ENCODE data around the gene JMJD8.

JMJD8 gene

GRCh38 chr16:637081-638018, 46.8 kb downstream of the JMJD8 start:
- no peak for DNase-seq

GRCh38 chr16:636206-637080, 47.7 kb downstream of the JMJD8 start, which contains the start of gene METTL26:
Gene METTL26, minus strand, starts transcription at chr16:636305. Its CDS starts 15 bp downstream, at chr16:636290.
- peak; percentile 68 for DNase-seq

GRCh38 chr16:635573-636205, 48.4 kb downstream of the JMJD8 start:
- no peak for DNase-seq

GRCh38 chr16:634996-635395, 49.1 kb downstream of the JMJD8 start:
- DNase-seq: no peak

- DNase-seq: no peak
These were observed 50.0 kb downstream of the JMJD8 start for GRCh38 chr16:634051-634670.

- no peak for DNase-seq
These were observed 50.6 kb downstream of the JMJD8 start for GRCh38 chr16:633336-634050.

GRCh38 chr16:632486-633335, 51.4 kb downstream of the JMJD8 start:
- DNase-seq: no peak

GRCh38 chr16:631808-632358, 52.3 kb downstream of the JMJD8 start:
- DNase-seq: no peak
